ENCODE results near the gene KCNIP1.

DNA sequence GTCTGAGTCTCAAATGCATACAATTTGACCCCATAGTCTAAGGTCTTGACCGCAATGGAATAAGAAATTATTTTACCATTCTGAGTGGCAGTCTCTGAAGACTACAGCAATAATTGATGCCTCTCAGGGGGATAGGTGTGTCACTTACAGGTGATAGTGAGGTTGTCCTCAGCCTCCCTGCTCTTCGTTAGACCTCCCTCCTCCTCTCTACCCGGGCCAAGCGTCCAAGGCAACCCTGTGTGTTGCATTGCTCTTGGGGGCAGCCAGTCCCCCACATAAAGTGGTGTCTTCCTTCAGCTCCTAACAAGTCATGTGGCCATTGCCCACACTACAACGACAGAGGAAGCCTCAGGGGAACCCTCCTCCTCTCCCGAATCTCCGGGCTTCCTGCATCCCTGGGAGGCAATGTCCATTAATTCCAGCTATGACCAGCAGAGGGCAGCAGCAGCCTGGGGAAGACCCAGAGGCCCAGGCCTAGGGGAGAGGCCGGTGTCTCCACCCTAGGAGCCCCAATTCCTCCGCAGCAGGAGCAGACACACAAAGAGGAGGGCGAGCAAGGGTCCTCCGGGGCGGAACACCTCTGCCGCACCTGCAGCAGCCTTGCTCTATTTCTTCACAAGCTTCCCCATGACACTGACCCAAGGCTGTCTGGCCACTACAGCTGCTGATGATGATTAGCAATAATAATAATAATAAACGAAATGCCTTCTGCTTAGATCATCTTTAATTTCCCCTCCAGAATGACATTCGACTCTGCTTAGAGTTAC, 134.8 kb downstream of the KCNIP1 start:
- TF ChIP-seq, protein P1, sequence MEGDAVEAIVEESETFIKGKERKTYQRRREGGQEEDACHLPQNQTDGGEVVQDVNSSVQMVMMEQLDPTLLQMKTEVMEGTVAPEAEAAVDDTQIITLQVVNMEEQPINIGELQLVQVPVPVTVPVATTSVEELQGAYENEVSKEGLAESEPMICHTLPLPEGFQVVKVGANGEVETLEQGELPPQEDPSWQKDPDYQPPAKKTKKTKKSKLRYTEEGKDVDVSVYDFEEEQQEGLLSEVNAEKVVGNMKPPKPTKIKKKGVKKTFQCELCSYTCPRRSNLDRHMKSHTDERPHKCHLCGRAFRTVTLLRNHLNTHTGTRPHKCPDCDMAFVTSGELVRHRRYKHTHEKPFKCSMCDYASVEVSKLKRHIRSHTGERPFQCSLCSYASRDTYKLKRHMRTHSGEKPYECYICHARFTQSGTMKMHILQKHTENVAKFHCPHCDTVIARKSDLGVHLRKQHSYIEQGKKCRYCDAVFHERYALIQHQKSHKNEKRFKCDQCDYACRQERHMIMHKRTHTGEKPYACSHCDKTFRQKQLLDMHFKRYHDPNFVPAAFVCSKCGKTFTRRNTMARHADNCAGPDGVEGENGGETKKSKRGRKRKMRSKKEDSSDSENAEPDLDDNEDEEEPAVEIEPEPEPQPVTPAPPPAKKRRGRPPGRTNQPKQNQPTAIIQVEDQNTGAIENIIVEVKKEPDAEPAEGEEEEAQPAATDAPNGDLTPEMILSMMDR (IDR thresholded peaks at IDR 0.05), result peak; percentile 87
- TF ChIP-seq POLR2AphosphoS5 (IDR thresholded peaks at IDR 0.05; ENCODE audit: low read depth, low read length) (no peak), FOXM1 (IDR thresholded peaks at IDR 0.05; ENCODE audit: low read depth) (no peak), NFIC (IDR thresholded peaks at IDR 0.05; ENCODE audit: borderline replicate concordance) (no peak), JUND (IDR thresholded peaks at IDR 0.05) (no peak), YY1 (IDR thresholded peaks at IDR 0.05; ENCODE audit: low read depth) (no peak), RCOR1 (IDR thresholded peaks at IDR 0.05; ENCODE audit: low read length) (no peak)
- TF ChIP-seq, protein P2, sequence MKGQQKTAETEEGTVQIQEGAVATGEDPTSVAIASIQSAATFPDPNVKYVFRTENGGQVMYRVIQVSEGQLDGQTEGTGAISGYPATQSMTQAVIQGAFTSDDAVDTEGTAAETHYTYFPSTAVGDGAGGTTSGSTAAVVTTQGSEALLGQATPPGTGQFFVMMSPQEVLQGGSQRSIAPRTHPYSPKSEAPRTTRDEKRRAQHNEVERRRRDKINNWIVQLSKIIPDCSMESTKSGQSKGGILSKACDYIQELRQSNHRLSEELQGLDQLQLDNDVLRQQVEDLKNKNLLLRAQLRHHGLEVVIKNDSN (IDR thresholded peaks at IDR 0.05; ENCODE audit: borderline replicate concordance, low read depth), result no peak

Measured in SK-N-SH (cell line).